Mononuclear cell (primary cell): Measurements from ENCODE around the gene SAP25. TPM values are rescaled to one million over a fixed set of nuclear protein-coding genes. Genes with fewer than 3 reads are reported as not detected.
A peak's percentile ranks its signal among the peaks of the same experiment; 100 is the strongest.

Experiments used
- H3K27me3 ChIP-seq: 2 replicates; pipeline ENCODE4 v1.6.0; 2011; ENCODE audit warnings: low read length, control low read depth; ENCODE audit not compliant: insufficient read depth
- H3K4me1 ChIP-seq: 2 replicates; pipeline ENCODE4 v1.5.1; 2011; ENCODE audit warnings: mild to moderate bottlenecking, low read length, control low read depth; ENCODE audit not compliant: insufficient read depth
- H3K4me3 ChIP-seq: 2 replicates; pipeline ENCODE4 v1.5.1; 2011; ENCODE audit warnings: mild to moderate bottlenecking, low read length, moderate library complexity
- H3K9me3 ChIP-seq: 2 replicates; pipeline ENCODE4 v1.5.1; 2011; ENCODE audit warnings: low read depth, mild to moderate bottlenecking, control low read depth, low read length
- total RNA-seq: library from RNA; depleted of rRNA; stranded (reverse); fragments of >200 nt; gene quantifications from one replicate; pipeline ENCODE4 v1.2.3, GENCODE V29; 2012

SAP25 gene
- total RNA-seq, 1 donor = 1.8 TPM

DNA sequence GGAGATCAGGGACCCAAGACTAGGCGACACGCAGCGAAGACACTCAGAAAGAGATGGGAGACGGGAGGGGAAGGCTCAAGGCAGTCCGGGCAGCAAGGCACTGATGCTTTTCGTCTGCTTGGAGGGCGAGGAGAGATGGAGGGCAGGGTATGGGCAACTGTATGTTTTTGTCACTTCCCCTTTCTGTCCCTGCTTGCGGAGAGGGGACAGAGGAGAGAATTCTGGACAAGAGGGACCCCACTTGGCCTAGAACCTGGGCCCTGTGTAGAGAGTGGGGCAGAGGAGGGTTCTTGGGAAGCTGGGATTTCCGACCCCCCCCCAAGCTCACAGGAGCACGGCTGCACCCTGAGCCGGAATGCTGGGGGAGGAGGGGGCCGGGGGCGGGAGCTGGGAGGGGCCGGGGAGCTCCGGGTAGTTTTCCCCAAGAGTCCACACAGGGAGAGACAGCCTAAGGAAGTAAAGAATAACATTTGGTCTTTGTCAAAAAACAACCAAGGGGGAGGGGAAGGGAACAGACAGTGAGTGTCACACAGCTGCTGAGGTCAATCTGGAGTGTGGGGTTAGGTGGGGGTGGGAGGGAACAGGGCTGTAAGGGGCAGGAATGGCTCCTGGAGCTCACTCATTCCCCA, 10.5 kb upstream of the SAP25 start:
- Histone ChIP-seq H3K4me1 (peaks cover 52% of the 10 kb centered on the region), H3K27me3 (no peaks in the 10 kb centered on the region), H3K4me3 (peak overlapping the region; percentile 98), H3K9me3 (no peaks in the 10 kb centered on the region)

DNA sequence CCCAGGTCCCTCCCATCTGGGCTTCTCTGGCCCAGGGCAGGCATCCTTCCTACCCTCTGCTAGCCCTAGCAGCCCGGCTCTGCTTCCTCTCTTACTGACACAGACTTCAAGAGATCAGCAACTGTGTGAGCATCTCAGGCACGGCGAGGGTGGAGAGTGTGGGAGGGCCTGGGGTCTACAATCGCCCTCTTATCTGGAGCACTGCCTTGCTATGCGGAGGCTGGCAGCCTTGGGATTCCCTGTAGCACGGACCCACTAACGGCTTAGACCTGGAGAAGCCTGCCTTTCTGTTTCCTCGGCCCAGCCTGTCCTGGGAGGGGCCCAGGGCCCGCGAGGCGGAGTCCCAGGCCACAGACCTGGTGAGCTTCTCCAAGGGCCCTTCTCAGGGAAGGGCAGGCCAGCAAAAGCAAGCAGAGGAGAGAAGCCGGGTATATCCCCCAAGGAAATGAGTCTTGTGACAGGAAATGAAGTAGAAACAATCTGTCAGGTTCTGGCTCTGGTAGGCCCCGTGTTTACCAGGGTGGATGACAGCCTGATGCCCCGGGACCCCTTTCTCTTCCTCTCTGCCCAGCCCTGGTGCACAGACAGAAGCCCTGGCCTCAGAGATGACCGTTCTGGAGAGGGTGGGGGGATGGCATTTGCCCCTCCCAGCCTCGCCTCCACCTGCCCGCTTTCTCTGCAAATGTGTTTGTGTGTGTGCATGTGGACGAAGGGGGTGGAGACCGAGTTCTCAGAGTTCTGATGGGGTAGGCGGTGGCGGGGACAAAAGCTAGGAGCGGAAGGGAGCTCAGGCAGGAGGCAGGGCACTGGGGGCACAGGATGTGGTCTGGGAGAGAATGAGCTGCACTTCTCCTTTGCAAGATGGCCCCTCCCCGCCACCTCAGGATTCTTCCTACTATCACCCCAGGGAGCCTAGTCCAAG, 9.7 kb upstream of the SAP25 start:
- Histone ChIP-seq H3K9me3 (no peaks in the 10 kb centered on the region), H3K4me3 (peak overlapping the region; percentile 98), H3K27me3 (no peaks in the 10 kb centered on the region), H3K4me1 (peaks cover 52% of the 10 kb centered on the region)

- Histone ChIP-seq H3K27me3 (no peaks in the 10 kb centered on the region), H3K9me3 (no peaks in the 10 kb centered on the region), H3K4me3 (peak overlapping the region; percentile 98), H3K4me1 (peaks cover 52% of the 10 kb centered on the region)
These were observed 8.9 kb upstream of the SAP25 start for GRCh38 chr7:100582650-100583049.

GRCh38 chr7:100582041-100582579, 8.4 kb upstream of the SAP25 start:
- no peaks in the 10 kb centered on the region for H3K27me3 ChIP-seq
- no peak overlapping the region for H3K4me3 ChIP-seq
- peaks cover 47% of the 10 kb centered on the region for H3K4me1 ChIP-seq
- no peaks in the 10 kb centered on the region for H3K9me3 ChIP-seq

DNA sequence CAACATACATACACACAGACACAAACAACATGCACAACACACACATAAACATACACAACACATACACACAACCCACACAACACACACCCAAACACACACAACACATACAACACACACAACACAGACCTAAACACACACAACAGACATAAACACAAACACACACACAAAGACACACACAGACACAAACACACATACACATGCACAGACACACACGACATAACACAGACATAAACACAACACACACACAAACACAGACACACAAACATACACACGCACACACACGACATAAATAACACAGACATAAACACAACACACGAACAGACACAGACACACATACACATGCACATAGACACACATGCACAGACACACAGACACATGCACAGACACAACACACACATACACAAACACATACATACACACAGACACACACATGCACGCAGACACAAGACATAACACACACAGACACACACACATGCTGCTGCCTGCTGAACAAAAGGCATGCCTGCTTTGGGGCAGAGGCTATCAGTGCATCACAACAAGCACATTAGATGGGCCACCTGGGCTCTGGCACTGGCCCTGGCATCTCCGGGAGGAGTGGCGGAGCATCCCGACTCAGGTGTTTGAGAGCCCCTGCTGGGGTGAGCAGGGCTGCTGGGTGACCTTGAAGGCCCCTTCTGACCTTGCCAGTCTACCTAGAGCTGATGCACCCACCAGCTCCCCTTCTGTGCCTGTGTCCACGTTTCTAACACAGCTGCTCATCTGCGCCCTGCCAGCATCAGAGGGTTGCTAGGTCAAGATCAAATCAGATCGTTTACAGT, 7.0 kb upstream of the SAP25 start:
- H3K4me3 ChIP-seq = no peak overlapping the region
- H3K27me3 ChIP-seq = no peaks in the 10 kb centered on the region
- peaks cover 43% of the 10 kb centered on the region for H3K4me1 ChIP-seq
- H3K9me3 ChIP-seq = no peaks in the 10 kb centered on the region

GRCh38 chr7:100578246-100579183, 4.8 kb upstream of the SAP25 start:
- Histone ChIP-seq H3K27me3 (no peaks in the 10 kb centered on the region), H3K4me3 (no peak overlapping the region), H3K4me1 (peaks cover 28% of the 10 kb centered on the region), H3K9me3 (no peaks in the 10 kb centered on the region)

DNA sequence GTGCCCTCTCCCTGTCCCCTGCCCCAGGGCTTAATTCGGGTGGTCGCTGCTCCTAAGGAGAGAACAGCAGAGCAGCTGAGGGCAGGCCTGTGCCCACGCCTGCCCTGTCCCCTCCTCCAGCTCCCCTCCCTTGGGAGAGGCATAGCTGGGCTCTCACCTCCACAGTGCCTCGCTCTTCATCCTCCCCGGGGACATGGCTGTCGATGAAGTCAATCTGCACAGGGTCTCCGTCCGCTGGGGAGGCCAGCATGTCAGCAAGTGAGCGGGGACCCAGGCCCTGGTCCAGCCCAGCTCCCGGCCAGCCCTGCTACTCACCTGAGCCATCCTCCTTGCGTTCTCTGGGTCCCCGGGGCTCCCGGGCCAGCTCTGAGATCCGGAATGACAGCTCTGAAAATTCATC, 3.8 kb upstream of the SAP25 start:
- H3K27me3 ChIP-seq = no peaks in the 10 kb centered on the region
- H3K4me1 ChIP-seq = peaks cover 18% of the 10 kb centered on the region
- no peak overlapping the region for H3K4me3 ChIP-seq
- no peaks in the 10 kb centered on the region for H3K9me3 ChIP-seq

GRCh38 chr7:100577103-100577502, 3.4 kb upstream of the SAP25 start:
- Histone ChIP-seq H3K27me3 (no peaks in the 10 kb centered on the region), H3K4me3 (no peak overlapping the region), H3K9me3 (no peaks in the 10 kb centered on the region), H3K4me1 (peaks cover 14% of the 10 kb centered on the region)

DNA sequence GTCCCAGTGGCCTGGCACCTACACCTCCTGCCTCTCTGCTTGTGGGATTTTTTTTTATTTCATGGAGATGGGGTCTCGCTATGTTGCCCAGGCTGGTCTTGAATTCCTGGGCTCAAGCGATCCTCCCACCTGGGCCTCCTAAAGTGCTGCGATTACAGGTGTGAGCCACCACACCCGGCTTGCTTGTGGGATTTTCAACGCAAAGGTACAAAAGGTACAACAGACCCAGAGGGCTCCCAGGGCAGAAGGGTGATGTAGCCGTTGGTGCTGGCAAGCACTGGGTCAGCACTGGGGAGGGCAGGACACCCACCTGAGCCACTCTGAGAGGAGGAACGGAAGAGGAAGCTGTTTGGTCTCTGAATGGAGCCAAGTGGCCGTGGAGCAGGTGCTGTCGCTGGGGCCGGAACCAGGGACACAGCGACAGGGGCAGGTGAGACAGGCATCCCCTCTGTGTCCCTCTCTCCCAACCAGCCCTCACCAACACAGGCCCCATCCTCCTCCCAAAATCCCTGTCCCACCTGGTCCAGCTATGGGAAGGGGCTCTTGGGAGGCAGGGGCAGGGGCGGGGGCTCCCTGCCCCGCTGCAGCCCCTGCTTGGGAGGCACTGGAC, 2.8 kb upstream of the SAP25 start:
- Histone ChIP-seq H3K4me3 (no peak overlapping the region), H3K4me1 (peaks cover 12% of the 10 kb centered on the region), H3K27me3 (no peaks in the 10 kb centered on the region), H3K9me3 (no peaks in the 10 kb centered on the region)

DNA sequence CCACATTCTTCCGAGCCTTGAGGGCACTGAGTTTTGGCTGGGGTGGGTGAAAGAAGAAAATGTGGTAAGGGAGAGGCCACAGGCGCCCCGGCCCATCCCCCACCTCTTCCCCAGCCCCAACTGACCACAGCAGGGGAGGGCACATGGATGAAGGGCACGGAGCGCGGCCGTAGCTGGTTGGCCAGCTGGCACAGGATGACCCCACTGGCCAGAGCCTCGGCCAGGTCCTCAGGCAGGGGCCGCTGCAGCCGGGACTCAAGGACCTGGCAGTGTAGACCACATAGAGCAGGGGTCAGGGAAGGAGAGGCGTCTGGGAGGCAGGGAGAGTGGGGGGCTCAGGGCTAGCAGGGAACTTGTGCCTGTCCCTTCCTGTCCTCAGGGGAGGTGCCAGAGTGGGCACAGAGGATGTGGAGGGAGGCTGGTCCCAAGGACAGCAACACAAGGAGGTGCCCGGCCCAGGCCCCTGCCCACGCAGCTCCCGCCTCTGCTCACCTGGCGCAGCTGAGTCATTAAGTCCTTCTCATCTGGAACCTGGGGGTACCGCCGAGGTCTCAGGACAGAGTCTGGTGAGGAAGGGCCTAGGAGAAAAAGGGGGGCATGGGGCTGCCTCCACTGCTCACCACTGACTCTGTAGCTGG, 2.2 kb upstream of the SAP25 start:
- H3K4me3 ChIP-seq = no peak overlapping the region
- H3K9me3 ChIP-seq = no peaks in the 10 kb centered on the region
- no peaks in the 10 kb centered on the region for H3K27me3 ChIP-seq
- H3K4me1 ChIP-seq = peaks cover 12% of the 10 kb centered on the region

DNA sequence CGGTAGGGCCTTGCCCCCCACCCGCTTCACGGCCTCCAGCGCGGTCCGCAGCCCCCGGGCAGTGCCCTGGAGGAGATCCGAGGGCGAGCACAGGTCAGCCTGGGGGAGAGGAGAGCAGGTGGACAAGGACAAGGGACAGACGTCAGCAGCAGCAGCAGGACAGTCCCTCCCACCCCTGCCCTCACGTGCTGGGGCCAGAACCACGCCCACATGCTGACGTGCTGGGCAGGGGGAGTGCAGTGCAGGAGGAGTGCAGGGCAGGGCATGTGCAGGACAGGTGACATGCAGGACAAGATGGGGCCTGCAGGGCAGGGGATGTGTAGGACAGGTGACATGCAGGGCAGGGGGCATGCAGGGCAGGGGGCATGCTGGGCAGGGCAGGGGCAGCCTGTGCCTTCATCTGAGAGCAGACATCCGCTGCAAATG, 1.5 kb upstream of the SAP25 start:
- Histone ChIP-seq H3K9me3 (no peaks in the 10 kb centered on the region), H3K4me3 (no peak overlapping the region), H3K4me1 (peaks cover 17% of the 10 kb centered on the region), H3K27me3 (no peaks in the 10 kb centered on the region)

DNA sequence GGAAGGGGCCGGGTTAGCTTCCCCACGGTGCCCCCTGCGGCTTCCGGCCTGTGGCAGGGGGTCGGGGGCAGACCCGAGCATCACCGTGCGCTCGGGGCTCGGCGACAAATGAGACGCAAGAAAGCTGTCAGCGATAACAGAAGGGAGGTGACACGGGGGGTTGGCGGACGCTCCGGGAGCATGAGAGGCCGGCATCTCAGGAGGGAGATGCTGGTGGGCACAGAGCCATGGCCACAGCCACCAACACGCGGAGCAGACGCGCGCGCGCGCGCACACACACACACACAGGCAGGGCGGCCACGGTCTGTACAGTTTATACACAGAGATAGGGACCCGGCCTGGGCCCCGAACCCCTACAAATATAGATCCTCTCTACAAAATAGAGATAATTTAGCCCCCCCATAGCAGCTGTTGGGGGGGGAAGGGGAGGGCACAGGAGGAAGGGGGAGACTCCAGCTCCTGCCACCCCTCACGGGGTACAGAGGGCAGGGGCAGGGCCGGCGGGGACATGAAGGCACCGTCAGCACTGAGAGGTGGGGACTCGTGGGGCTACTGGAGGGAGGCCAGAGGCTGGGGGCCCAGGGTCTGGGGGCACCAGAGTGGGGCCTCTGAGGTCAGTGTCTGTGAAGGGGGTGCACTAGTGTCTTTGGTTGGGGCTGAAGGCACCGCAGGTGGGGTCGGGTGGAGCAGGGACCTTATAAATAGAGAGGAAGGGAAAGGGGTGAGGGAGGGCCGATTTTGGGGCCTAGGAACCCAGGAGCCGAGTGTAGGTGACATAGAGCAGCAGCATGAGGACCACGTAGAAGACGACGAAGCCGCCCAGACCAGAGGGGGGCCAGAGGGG, 884 bp upstream of the SAP25 start:
- Histone ChIP-seq H3K9me3 (no peaks in the 10 kb centered on the region), H3K27me3 (no peaks in the 10 kb centered on the region), H3K4me1 (peaks cover 23% of the 10 kb centered on the region), H3K4me3 (no peak overlapping the region)
